B cell (primary cell): Measurements from ENCODE around the gene KCNA4.
"Not testable (repeated sequence)": the region's sequence is repeated elsewhere in the genome, so short reads cannot be mapped to it uniquely, and the experiment has no call there.

ENCODE experiments used
- CTCF ChIP-seq: fragments of 200-600 bp; IDR thresholded peaks from one replicate; pipeline ENCODE4 v1.8.0; 2022; ENCODE audit warnings: antibody characterized with exemption, mild to moderate bottlenecking
- EZH2 ChIP-seq: IDR thresholded peaks from 2 replicates; pipeline ENCODE4 v1.6.1; 2012; ENCODE audit warnings: borderline replicate concordance, low read depth, mild to moderate bottlenecking, moderate library complexity, low read length; ENCODE audit not compliant: insufficient read depth, poor library complexity, severe bottlenecking

DNA sequence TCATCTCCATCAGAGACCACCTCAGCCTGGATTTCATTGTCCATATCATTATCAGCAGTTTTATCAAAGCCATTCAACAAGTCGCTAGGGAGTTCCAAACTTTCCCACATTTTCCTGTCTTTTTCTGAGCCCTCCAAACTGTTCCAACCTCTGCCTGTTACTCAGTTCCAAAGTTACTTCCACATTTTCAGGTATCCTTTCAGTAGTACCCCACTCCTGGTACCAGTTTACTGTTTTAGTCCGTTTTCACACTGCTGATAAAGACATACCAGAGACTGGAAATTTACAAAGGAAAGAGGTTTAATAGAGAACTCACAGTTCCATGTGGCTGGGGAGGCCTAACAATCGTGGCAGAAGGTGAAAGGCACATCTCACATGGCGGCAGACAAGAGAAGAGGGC lies 17.9 kb upstream of the KCNA4 start:
- not testable (repeated sequence) for TF ChIP-seq CTCF, EZH2
